K562 (cell line): ENCODE results near the gene RASSF1. TPM values are rescaled to one million over a fixed set of nuclear protein-coding genes. Genes with fewer than 3 reads are reported as not detected.

Experiments
- ATAC-seq: fragments of 200-7000 bp; cut with Tn5 transposase; 3 replicates; pipeline ENCODE4 v1.9.1; 2020; ENCODE audit warnings: moderate library complexity
- BruUV-seq: library from RNA; stranded (reverse); fragments of 400-500 nt; replicated peaks from 2 replicates; lab custom pipeline; 2021; lab: Mats Ljungman, UMichigan
- CTCF ChIA-PET: fragments of 300-600 bp; formaldehyde crosslinking; extraction: SDS; loops from one replicate; lab custom pipeline; 2021; ENCODE audit warnings: low intra/inter-chr PET ratio; lab: Yijun Ruan, JAX
- POLR2A ChIA-PET: fragments of 300-600, 350-650 bp; sonication (Branson Sonifier 250); formaldehyde crosslinking; extraction: SDS; loops from one replicate; lab custom pipeline; 2021; ENCODE audit warnings: antibody characterized with exemption, inconsistent platforms; lab: Yijun Ruan, JAX
- DNase-seq, 4 experiments: peaks; one replicate each; pipeline versions ENCODE4 v3.0.0 to v3.0.0-alpha.2; 2011 to 2018; ENCODE audit warnings: low spot score in 3 of 4, mixed read lengths in 3 of 4; ENCODE audit errors: extremely low read depth in 1 of 4
- FAIRE-seq: peaks from 2 replicates; lab custom pipeline; 2011; peaks lifted over from hg19 to GRCh38; lab: Jason Lieb, UNC
- H2AFZ ChIP-seq: 2 replicates; pipeline ENCODE4 v1.6.0; 2011; ENCODE audit warnings: low read depth, low read length, control low read depth, inconsistent platforms
- H3K27ac ChIP-seq: fragments of 200-600 bp; 3 replicates; pipeline ENCODE4 v1.8.0; 2011; ENCODE audit warnings: low read depth, mild to moderate bottlenecking, control low read depth, inconsistent platforms, low read length, moderate library complexity, mixed read lengths; ENCODE audit errors: extremely low read depth
- H3K27me3 ChIP-seq, 2 experiments: fragments of 300-600 bp in 1 of 2; 2 replicates in 1 of 2; 3 replicates in 1 of 2; pipeline versions ENCODE4 v1.6.0 to v1.8.0; 2011; ENCODE audit warnings: inconsistent platforms in 2 of 2, low read length in 2 of 2, mild to moderate bottlenecking in 1 of 2, mixed read lengths in 1 of 2, moderate library complexity in 1 of 2; ENCODE audit not compliant: control insufficient read depth in 2 of 2, insufficient read depth in 2 of 2
- H3K36me3 ChIP-seq: fragments of 300-600 bp; 3 replicates; pipeline ENCODE4 v1.8.0; 2011; ENCODE audit warnings: mild to moderate bottlenecking, low read length, inconsistent platforms; ENCODE audit not compliant: control insufficient read depth, insufficient read depth
- H3K4me1 ChIP-seq, 2 experiments: fragments of 200-600 bp in 1 of 2; replicated peaks in 1 of 2; 2 replicates in 1 of 2; 3 replicates in 1 of 2; pipeline versions ENCODE4 v1.5.1 to v1.8.0; 2011; ENCODE audit warnings: inconsistent platforms in 2 of 2, low read length in 2 of 2, mild to moderate bottlenecking in 1 of 2, mixed read lengths in 1 of 2, moderate library complexity in 1 of 2; ENCODE audit not compliant: control insufficient read depth in 2 of 2, insufficient read depth in 2 of 2
- H3K4me2 ChIP-seq: 2 replicates; pipeline ENCODE4 v1.6.1; 2011; ENCODE audit warnings: low read length, control low read depth, inconsistent platforms, mixed read lengths; ENCODE audit not compliant: insufficient read depth
- H3K4me3 ChIP-seq: fragments of 200-600 bp; sonication (generic), shearing (Covaris generic); 2 replicates; pipeline ENCODE4 v1.5.1; 2016; ENCODE audit warnings: control low read depth, inconsistent platforms
- H3K79me2 ChIP-seq: fragments of 200-600 bp; 3 replicates; pipeline ENCODE4 v1.8.0; 2011; ENCODE audit warnings: low read length, inconsistent platforms; ENCODE audit not compliant: control insufficient read depth, insufficient read depth
- H3K9ac ChIP-seq, 2 experiments: 2 replicates each; pipeline versions ENCODE4 v1.6.0 to v1.6.1; 2011; ENCODE audit warnings: low read depth in 2 of 2, low read length in 2 of 2, control low read depth in 1 of 2, inconsistent platforms in 1 of 2, mild to moderate bottlenecking in 1 of 2, mixed read lengths in 1 of 2; ENCODE audit not compliant: insufficient read depth in 1 of 2
- H3K9me1 ChIP-seq: one replicate; pipeline ENCODE4 v1.6.0; 2011; ENCODE audit warnings: inconsistent platforms, mild to moderate bottlenecking, low read length, moderate library complexity; ENCODE audit not compliant: control insufficient read depth, insufficient read depth
- H3K9me3 ChIP-seq: replicated peaks from 2 replicates; pipeline ENCODE4 v1.5.1; 2011; ENCODE audit warnings: low read depth, low read length, inconsistent platforms; ENCODE audit not compliant: control insufficient read depth, insufficient read depth
- H4K20me1 ChIP-seq: replicated peaks from 2 replicates; pipeline ENCODE4 v1.6.1; 2011; ENCODE audit warnings: low read length, inconsistent platforms, mixed read lengths; ENCODE audit not compliant: control insufficient read depth, insufficient read depth
- DMBX1 ChIP-seq: fragments of 250-450 bp; sonication (Bioruptor Pico); IDR thresholded peaks from 2 replicates; pipeline ENCODE4 v1.8.0; 2022; ENCODE audit warnings: inconsistent platforms, mild to moderate bottlenecking, moderate library complexity, borderline replicate concordance
- POLR2AphosphoS5 ChIP-seq: IDR thresholded peaks from 2 replicates; pipeline ENCODE4 v1.6.1; 2011; ENCODE audit warnings: mild to moderate bottlenecking, low read depth, low read length, moderate library complexity; ENCODE audit not compliant: control insufficient read depth, insufficient read depth
- ZNF778 ChIP-seq: fragments of 450-650 bp; formaldehyde crosslinking; IDR thresholded peaks from 2 replicates; pipeline ENCODE4 v1.4.0; 2020; ENCODE audit warnings: mild to moderate bottlenecking, moderate library complexity
- ZNF79 ChIP-seq: fragments of 250-450 bp; sonication (Bioruptor Pico); IDR thresholded peaks from 2 replicates; pipeline ENCODE4 v1.4.0; 2020; ENCODE audit warnings: low read depth, mild to moderate bottlenecking, moderate library complexity
- WGBS: fragments of 100-300 bp; shearing (Covaris generic); methylation state at CpG from one replicate; pipeline ENCODE4 v1.1.6; 2016; ENCODE audit warnings: low coverage, mixed read lengths; ENCODE audit not compliant: insufficient coverage; ENCODE audit errors: missing lambda C conversion rate; 5-methylcytosine and 5-hydroxymethylcytosine counted together
- in situ Hi-C: fragments of 300-500 bp; cut with MboI; formaldehyde crosslinking; loops from 4 replicates; pipeline ENCODE4 v1.15.0; 2018; ENCODE audit warnings: inconsistent platforms, mixed read lengths
- intact Hi-C: fragments of 100-400 bp; cut with micrococcal nuclease; formaldehyde crosslinking; loops from 2 replicates; pipeline ENCODE4 v1.14.2; 2022
- polyA plus RNA-seq, 8 experiments: library from polyadenylated mRNA; depleted of rRNA in 4 of 8; stranded (reverse) in 5 of 8; unstranded in 3 of 8; fragments of >200 nt; fragmentation: Nextera tagmentation in 2 of 8; fragmentation: Illumina TruSeq in 1 of 8; extraction: Ambion mirVana in 2 of 8; extraction: Trizol in 1 of 8; gene quantifications; 2 replicates each; pipeline versions ENCODE4 v1.2.1 to v1.2.3, GENCODE V29; 2011 to 2014; ENCODE audit warnings: inconsistent platforms in 1 of 8, missing spikeins in 1 of 8
- total RNA-seq, 7 experiments: library from RNA; depleted of rRNA in 6 of 7; stranded (reverse); fragments of >200 nt in 6 of 7; fragmentation: Illumina TruSeq in 2 of 7; extraction: Trizol in 2 of 7; gene quantifications; 2 replicates each; pipeline versions ENCODE4 v1.2.1 to v1.2.3, GENCODE V29; 2011 to 2021; ENCODE audit warnings: low replicate concordance in 1 of 7

RASSF1 gene
- total and polyA plus RNA-seq, 9 of the 15 experiments (the other 6 are each of a cell fraction or from before 2014, with no cell fraction given) = 3.6 to 57.1 (median 24.6) TPM

DNA sequence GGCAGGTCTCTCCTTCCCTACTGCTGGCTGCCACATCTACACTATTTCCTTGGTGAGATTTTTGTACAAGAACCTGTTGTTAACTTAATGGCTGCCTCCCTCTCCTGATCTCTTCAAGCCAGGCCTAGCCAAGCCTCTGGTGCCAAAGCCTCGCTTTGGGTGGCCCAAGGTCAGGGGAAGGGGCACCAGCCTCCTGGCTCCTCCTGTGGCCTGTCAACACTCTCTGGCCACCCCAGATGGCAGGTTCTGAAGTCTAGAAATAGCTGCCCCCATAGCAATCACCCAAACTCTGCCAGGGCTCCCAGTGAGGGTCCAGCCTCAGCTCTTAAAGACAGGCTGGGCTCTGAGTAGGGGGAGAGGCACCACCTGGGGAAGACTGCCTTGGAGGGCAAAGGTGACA lies 53.4 kb downstream of the RASSF1 start:
- FAIRE-seq (no peak), DNase-seq (no peak), ATAC-seq (no peak)
- WGBS = 83% methylated on average over 1 of the region's 1 CpG
- Histone ChIP-seq H3K9me3 (no peaks in the 10 kb centered on the region), H3K9me1 (no peaks in the 10 kb centered on the region), H3K9ac (no peak overlapping the region), H3K79me2 (peaks cover 28% of the 10 kb centered on the region), H3K27me3 (no peaks in the 10 kb centered on the region), H3K4me1 (peaks cover 0 to 40% of the 10 kb centered on the region in 2 experiments; a peak in 3 of 5 replicates), H4K20me1 (no peaks in the 10 kb centered on the region), H3K27ac (no peak overlapping the region), H3K4me2 (no peak overlapping the region), H2AFZ (no peak overlapping the region), H3K36me3 (peaks cover 49% of the 10 kb centered on the region; the same call in 2 of the 3 replicates), H3K4me3 (no peak overlapping the region)
- in situ Hi-C loops (no loop called here), intact Hi-C loops (no loop called here)
- BruUV-seq = no TSS peak
- CTCF ChIA-PET = no interaction called here
- POLR2A ChIA-PET = interaction anchor here (0.6 to 1.7 kb wide), 2 partner anchors 10 to 12 kb away, joined by 4 to 8 read pairs; partner anchors contain the start of genes HYAL3 and NAA80
- 0 out of 2 replicates have a peak, but pooled peaks have one; percentile 9 for TF ChIP-seq POLR2AphosphoS5
- TF ChIP-seq ZNF79 (CRISPR knock-in tag) = no peak
- TF ChIP-seq DMBX1 (CRISPR knock-in tag) = no peak
- no peak for TF ChIP-seq ZNF778 (CRISPR knock-in tag)
